HG02981 (cell line): ENCODE measurements around the gene FADS1.

Experiments
- ATAC-seq: cut with Tn5 transposase; IDR thresholded peaks from one replicate; pipeline ENCODE4 v1.9.1; 2021; ENCODE audit warnings: mild to moderate bottlenecking, moderate library complexity; ENCODE audit not compliant: unreplicated experiment

Gene FADS1

GRCh38 chr11:61778920-61779650 is 37.7 kb downstream of the FADS1 start:
- no peak for ATAC-seq

- no peak for ATAC-seq
Observed at GRCh38 chr11:61778357-61778886, 38.4 kb downstream of the FADS1 start.

GRCh38 chr11:61777234-61778090 is 39.3 kb downstream of the FADS1 start:
- no peak for ATAC-seq

- no peak for ATAC-seq
Observed at GRCh38 chr11:61776561-61777075, 40.2 kb downstream of the FADS1 start.

GRCh38 chr11:61775606-61776554 is 40.9 kb downstream of the FADS1 start:
- no peak for ATAC-seq

- ATAC-seq = no peak
Observed at GRCh38 chr11:61775106-61775505, 41.7 kb downstream of the FADS1 start.

GRCh38 chr11:61774411-61774810 is 42.4 kb downstream of the FADS1 start:
- no peak for ATAC-seq

- no peak for ATAC-seq
Observed at GRCh38 chr11:61773809-61774208, 43.0 kb downstream of the FADS1 start.

GRCh38 chr11:61773356-61773755 is 43.4 kb downstream of the FADS1 start:
- no peak for ATAC-seq

- no peak for ATAC-seq
Observed at GRCh38 chr11:61771985-61772455, 44.8 kb downstream of the FADS1 start.

GRCh38 chr11:61771195-61771894 is 45.5 kb downstream of the FADS1 start:
- no peak for ATAC-seq

- no peak for ATAC-seq
Observed at GRCh38 chr11:61769946-61770683, 46.7 kb downstream of the FADS1 start.

GRCh38 chr11:61769169-61769920 is 47.5 kb downstream of the FADS1 start:
- ATAC-seq = no peak

- ATAC-seq = no peak
Observed at GRCh38 chr11:61768376-61769076, 48.3 kb downstream of the FADS1 start.

GRCh38 chr11:61766353-61766841 is 50.4 kb downstream of the FADS1 start:
- no peak for ATAC-seq

GRCh38 chr11:61765550-61766253 is 51.1 kb downstream of the FADS1 start:
- no peak for ATAC-seq
